Measurements from ENCODE around the gene PKIG. TPM values are rescaled to one million over a fixed set of nuclear protein-coding genes. Genes with fewer than 3 reads are reported as not detected.

Gene PKIG
- total and polyA plus RNA-seq, 10 of the 15 experiments (the other 5 are each of a cell fraction or from before 2014, with no cell fraction given) = 5.7 to 82.3 (median 39.7) TPM

GRCh38 chr20:44609006-44609515 is 26.7 kb downstream of the PKIG start:
- in situ Hi-C loops (cut with MboI) = loop anchor here (5.0 to 10.0 kb wide), 2 partner anchors 222 to 394 kb away; partner anchors contain the start of gene OSER1
- peaks cover 0 to 2% of the 10 kb centered on the region in 2 experiments; a peak in 3 of 4 replicates for H3K36me3 ChIP-seq (ENCODE audit: control insufficient read depth in 2 of 2, insufficient read depth in 2 of 2, low read length in 1 of 2)
- no peak overlapping the region for H3K4me3 ChIP-seq
- ChIA-PET RAD21 (ENCODE audit: unreplicated experiment) (interaction anchor here (0.8 to 4.0 kb wide), 13 partner anchors 11 to 228 kb away, joined by 3 to 97 read pairs (median 10); partner anchors contain the start of genes PKIG and TTPAL), POLR2A (interaction anchor here (1.1 to 1.8 kb wide), 3 partner anchors 23 to 34 kb away, joined by 3 to 9 read pairs (median 9); no protein-coding TSS in a partner anchor), CTCF (interaction anchor here (0.8 to 7.5 kb wide), 19 partner anchors 10 to 227 kb away, joined by 3 to 158 read pairs (median 6); partner anchors contain the start of genes PKIG, SERINC3 and TTPAL), SMC1A (ENCODE audit: uncharacterized antibody, unreplicated experiment) (interaction anchor here (0.6 to 5.5 kb wide), 26 partner anchors 10 to 224 kb away, joined by 3 to 85 read pairs (median 4); partner anchors contain the start of genes PKIG, SERINC3 and TTPAL)
- TF ChIP-seq MXI1 (IDR thresholded peaks at IDR 0.05; ENCODE audit: low read depth, low read length) (no peak), TAF1 (IDR thresholded peaks at IDR 0.05; ENCODE audit: borderline replicate concordance, low read depth, low read length) (no peak), BCLAF1 (IDR thresholded peaks at IDR 0.05) (no peak), BCL3 (IDR thresholded peaks at IDR 0.05; ENCODE audit: borderline replicate concordance, insufficient read depth, low read depth, low read length, poor library complexity, severe bottlenecking) (no peak), E2F4 (IDR thresholded peaks at IDR 0.05; ENCODE audit: low read depth, low read length) (no peak), ZSCAN29 (IDR thresholded peaks at IDR 0.05) (no peak), RAD21 (IDR thresholded peaks at IDR 0.05; ENCODE audit: insufficient read depth, low read depth, low read length) (no peak), POLR2AphosphoS2 (IDR thresholded peaks at IDR 0.05; ENCODE audit: low read depth, low read length) (no peak), MYC (IDR thresholded peaks at IDR 0.05; ENCODE audit: insufficient read depth, insufficient read length, insufficient replicate concordance, low read length, severe bottlenecking) (no peak), EED (IDR thresholded peaks at IDR 0.05; ENCODE audit: low read depth) (no peak), NR2C2 (IDR thresholded peaks at IDR 0.05; ENCODE audit: borderline replicate concordance, control insufficient read depth, insufficient read length, low read depth) (no peak), HSF1 (IDR thresholded peaks at IDR 0.05; ENCODE audit: low read depth, low read length) (no peak), NFXL1 (IDR thresholded peaks at IDR 0.05; ENCODE audit: borderline replicate concordance) (no peak)
- WGBS (ENCODE audit: insufficient coverage, insufficient replicate concordance, low lambda C conversion rate, missing lambda C conversion rate) = 52% methylated on average over 9 of the region's 9 CpGs
- DNase-seq (ENCODE audit: low read depth, low spot score) (no peak), ATAC-seq (no peak), FAIRE-seq (no peak)
- no peak overlapping the region for H2AFZ ChIP-seq (ENCODE audit: control insufficient read depth, low read depth, low read length)
- H4K20me1 ChIP-seq (ENCODE audit: control insufficient read depth, insufficient read depth) = no peaks in the 10 kb centered on the region
- no TSS peak for BruUV-seq (replicated peaks)
- no peak overlapping the region for H3K4me2 ChIP-seq (ENCODE audit: control insufficient read depth, insufficient read depth)
- intact Hi-C loops (cut with micrococcal nuclease; ENCODE audit: unreplicated experiment) = loop anchor here (5.0 kb wide), 1 partner anchor 87 kb away; the partner anchor contains the start of gene SERINC3
- H3K9me3 ChIP-seq (replicated peaks; ENCODE audit: control insufficient read depth, insufficient read depth, low read length) = no peaks in the 10 kb centered on the region
- no peak overlapping the region for H3K9ac ChIP-seq (ENCODE audit: control insufficient read depth, insufficient read depth, low read length)
- peaks cover 13% of the 10 kb centered on the region for H3K4me1 ChIP-seq (ENCODE audit: control insufficient read depth, insufficient read depth, low read length)
- no peak overlapping the region for H3K27ac ChIP-seq (ENCODE audit: control insufficient read depth, insufficient read depth)
- no peaks in the 10 kb centered on the region for H3K27me3 ChIP-seq (replicated peaks in 1 of 2; ENCODE audit: control insufficient read depth in 2 of 2, insufficient read depth in 2 of 2, low read length in 1 of 2)
- H3K79me2 ChIP-seq (ENCODE audit: control insufficient read depth, insufficient read depth, low read length) = no peaks in the 10 kb centered on the region; the same call in 1 of the 2 replicates
